ENCODE results near the gene BTBD9.
A peak's percentile ranks its signal among the peaks of the same experiment; 100 is the strongest.

Gene BTBD9

DNA sequence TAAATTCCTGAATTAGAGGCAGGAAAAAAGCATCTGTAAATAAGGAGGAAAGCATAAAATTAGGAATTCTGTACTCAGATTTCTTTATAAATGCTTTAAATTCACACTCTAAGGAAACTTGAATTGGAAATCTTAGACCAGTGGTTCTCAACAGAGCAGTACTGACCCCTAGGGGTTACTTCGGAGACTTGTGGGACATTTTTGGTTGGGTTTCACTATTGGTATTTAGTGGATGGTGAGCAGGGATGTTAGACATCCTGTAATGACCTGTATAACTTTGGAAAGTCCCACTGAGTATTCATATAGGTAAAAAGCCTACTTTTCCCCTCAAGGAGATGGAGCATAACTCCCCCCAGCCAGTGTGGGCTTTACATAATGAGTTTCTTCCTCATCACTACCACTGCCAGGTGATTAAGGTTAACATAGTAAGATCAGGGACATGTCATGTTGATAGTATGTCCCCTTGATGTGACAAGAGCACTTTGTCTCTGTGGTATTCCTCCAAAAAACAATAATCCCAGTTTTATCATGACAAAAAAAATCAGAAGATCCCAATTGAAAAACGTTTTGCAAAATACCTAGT is 32.2 kb upstream of the BTBD9 start:
- H3K9me3 Mint-ChIP-seq, result no peaks in the 10 kb centered on the region

DNA sequence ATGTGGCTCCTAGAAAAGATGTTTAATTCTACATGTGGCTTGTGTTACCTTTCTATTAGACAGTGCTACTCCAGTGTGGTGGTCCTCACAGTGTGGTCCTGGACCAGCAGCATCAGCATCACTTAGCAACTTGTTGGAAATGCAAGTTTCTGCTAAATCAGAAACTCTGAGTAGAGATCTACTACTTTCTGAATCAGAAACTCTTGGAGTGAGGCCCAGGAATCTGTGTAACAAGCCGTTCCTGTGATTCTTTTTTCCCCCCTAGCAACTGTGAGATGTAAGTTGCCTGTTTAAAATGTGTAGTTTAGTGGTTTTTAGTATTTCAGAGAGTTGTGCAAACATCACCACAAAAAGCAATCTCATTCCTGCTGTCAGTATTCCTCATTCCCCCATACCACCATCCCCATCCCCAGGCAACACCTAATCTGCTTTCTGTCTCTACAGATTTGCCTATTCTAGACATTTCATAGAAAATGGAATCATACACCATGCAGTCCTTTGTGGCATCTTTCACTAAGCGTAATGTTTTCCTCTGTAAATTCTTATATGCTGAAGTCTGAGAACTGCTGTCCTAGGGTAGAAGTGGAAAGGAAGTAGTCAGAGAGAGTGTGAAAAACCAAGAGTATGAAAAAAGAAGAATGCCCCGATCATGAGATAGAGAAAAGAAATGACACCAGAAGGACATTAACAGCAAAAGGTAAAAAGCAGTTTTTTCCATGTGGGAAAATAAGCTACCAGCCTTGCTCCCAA is 18.9 kb upstream of the BTBD9 start:
- H3K4me1 Mint-ChIP-seq (ENCODE audit: low read depth), result peaks cover 4% of the 10 kb centered on the region
- no peaks in the 10 kb centered on the region for H3K27me3 Mint-ChIP-seq
- intact Hi-C loops (cut with micrococcal nuclease), result no loop called here
- no peaks in the 10 kb centered on the region for H3K9me3 Mint-ChIP-seq
- no peak overlapping the region for H3K27ac Mint-ChIP-seq
- H3K36me3 Mint-ChIP-seq (ENCODE audit: low read depth), result no peaks in the 10 kb centered on the region
- H3K4me3 Mint-ChIP-seq, result no peak overlapping the region

More for the DNA sequence above, 32.2 kb upstream of the BTBD9 start:
- Mint-ChIP-seq H3K36me3 (ENCODE audit: low read depth) (peaks cover 12% of the 10 kb centered on the region), H3K27ac (no peak overlapping the region), H3K27me3 (peaks cover 2% of the 10 kb centered on the region), H3K4me3 (no peak overlapping the region), H3K4me1 (ENCODE audit: low read depth) (peaks cover 17% of the 10 kb centered on the region)
- intact Hi-C loops (cut with micrococcal nuclease), result no loop called here

DNA sequence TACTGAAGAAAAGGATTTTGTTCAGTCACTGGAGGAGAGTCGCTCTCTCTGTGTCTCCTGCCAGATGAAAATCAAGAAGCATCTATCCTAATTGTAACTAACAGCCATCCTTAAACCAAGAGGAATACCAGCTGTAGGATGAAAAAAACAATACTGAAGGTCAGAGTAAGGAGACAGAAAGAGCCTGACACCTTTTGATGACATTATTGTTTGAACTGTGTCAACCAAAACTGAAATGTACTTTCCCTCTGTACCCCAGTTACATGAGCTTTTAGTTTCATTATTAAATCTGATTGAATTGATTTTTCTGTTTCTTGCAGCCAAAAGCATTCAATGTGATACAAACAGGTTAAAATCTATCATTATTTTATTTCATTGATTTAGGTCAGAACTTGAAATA is 17.2 kb upstream of the BTBD9 start:
- Mint-ChIP-seq H3K27me3 (no peaks in the 10 kb centered on the region), H3K27ac (no peak overlapping the region), H3K36me3 (ENCODE audit: low read depth) (no peaks in the 10 kb centered on the region), H3K4me1 (ENCODE audit: low read depth) (peaks cover 4% of the 10 kb centered on the region), H3K4me3 (no peak overlapping the region), H3K9me3 (no peaks in the 10 kb centered on the region)
- intact Hi-C loops (cut with micrococcal nuclease), result no loop called here

GRCh38 chr6:38654263-38654662 is 14.5 kb upstream of the BTBD9 start:
- no peaks in the 10 kb centered on the region for H3K36me3 Mint-ChIP-seq (ENCODE audit: low read depth)
- intact Hi-C loops (cut with micrococcal nuclease), result no loop called here
- no peak overlapping the region for H3K27ac Mint-ChIP-seq
- H3K4me3 Mint-ChIP-seq, result no peak overlapping the region
- no peaks in the 10 kb centered on the region for H3K9me3 Mint-ChIP-seq
- H3K27me3 Mint-ChIP-seq, result no peaks in the 10 kb centered on the region
- H3K4me1 Mint-ChIP-seq (ENCODE audit: low read depth), result no peaks in the 10 kb centered on the region

GRCh38 chr6:38651121-38651784 is 11.5 kb upstream of the BTBD9 start:
- no peaks in the 10 kb centered on the region for H3K36me3 Mint-ChIP-seq (ENCODE audit: low read depth)
- H3K27me3 Mint-ChIP-seq, result no peaks in the 10 kb centered on the region
- intact Hi-C loops (cut with micrococcal nuclease), result no loop called here
- H3K4me3 Mint-ChIP-seq, result no peak overlapping the region
- no peaks in the 10 kb centered on the region for H3K4me1 Mint-ChIP-seq (ENCODE audit: low read depth)
- no peak overlapping the region for H3K27ac Mint-ChIP-seq
- H3K9me3 Mint-ChIP-seq, result no peaks in the 10 kb centered on the region

- Mint-ChIP-seq H3K4me1 (ENCODE audit: low read depth) (no peaks in the 10 kb centered on the region), H3K36me3 (ENCODE audit: low read depth) (no peaks in the 10 kb centered on the region), H3K27me3 (no peaks in the 10 kb centered on the region), H3K9me3 (no peaks in the 10 kb centered on the region), H3K4me3 (no peak overlapping the region), H3K27ac (no peak overlapping the region)
- intact Hi-C loops (cut with micrococcal nuclease), result no loop called here
Measured at GRCh38 chr6:38650207-38650752, 10.6 kb upstream of the BTBD9 start.

- intact Hi-C loops (cut with micrococcal nuclease), result loop anchor here (10.0 kb wide), 1 partner anchor 55 kb away; the partner anchor contains the start of gene GLO1
- Mint-ChIP-seq H3K4me1 (ENCODE audit: low read depth) (no peaks in the 10 kb centered on the region), H3K9me3 (no peaks in the 10 kb centered on the region), H3K27me3 (no peaks in the 10 kb centered on the region), H3K27ac (no peak overlapping the region), H3K36me3 (ENCODE audit: low read depth) (no peaks in the 10 kb centered on the region), H3K4me3 (no peak overlapping the region)
Measured at GRCh38 chr6:38649744-38650143, 10.0 kb upstream of the BTBD9 start.

- H3K4me3 Mint-ChIP-seq, result no peak overlapping the region
- intact Hi-C loops (cut with micrococcal nuclease), result loop anchor here (10.0 kb wide), 1 partner anchor 56 kb away; the partner anchor contains the start of gene GLO1
- no peaks in the 10 kb centered on the region for H3K9me3 Mint-ChIP-seq
- no peaks in the 10 kb centered on the region for H3K27me3 Mint-ChIP-seq
- no peak overlapping the region for H3K27ac Mint-ChIP-seq
- H3K36me3 Mint-ChIP-seq (ENCODE audit: low read depth), result no peaks in the 10 kb centered on the region
- H3K4me1 Mint-ChIP-seq (ENCODE audit: low read depth), result no peaks in the 10 kb centered on the region
Measured at GRCh38 chr6:38648629-38649028, 8.9 kb upstream of the BTBD9 start.

DNA sequence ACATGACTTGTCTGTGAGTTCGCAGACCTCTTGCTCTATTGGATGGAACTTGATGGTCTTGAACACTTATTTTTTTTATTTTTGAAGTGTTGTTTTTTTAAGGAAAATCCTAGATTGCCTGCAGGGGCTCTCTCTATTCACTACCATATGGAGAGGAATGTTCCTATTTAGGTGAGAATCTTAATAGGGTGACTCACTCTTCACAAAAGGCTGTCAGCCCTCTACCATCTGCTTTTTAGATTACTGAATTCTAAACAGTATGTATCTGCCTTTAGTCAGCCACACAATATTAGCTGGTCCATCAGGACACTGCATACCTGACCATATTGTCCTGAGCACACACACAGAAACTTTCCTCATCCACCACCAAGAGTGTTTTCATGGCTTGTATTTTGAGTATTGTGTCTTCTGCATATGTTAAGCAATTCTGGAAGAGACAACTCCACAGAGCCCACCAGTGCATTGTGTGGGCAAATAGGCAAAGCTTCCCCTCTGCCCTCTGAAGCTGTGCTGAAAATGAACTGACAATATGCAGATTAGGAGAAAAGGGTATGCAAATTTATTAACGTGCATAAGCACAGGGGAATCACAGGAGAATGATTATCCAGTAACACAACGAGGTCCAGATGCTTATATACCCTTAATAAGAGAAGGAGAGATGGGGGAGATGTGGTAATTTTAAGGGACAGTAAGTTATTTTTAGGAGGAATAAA is 6.6 kb upstream of the BTBD9 start:
- Mint-ChIP-seq H3K9me3 (no peaks in the 10 kb centered on the region), H3K27me3 (no peaks in the 10 kb centered on the region), H3K4me1 (ENCODE audit: low read depth) (no peaks in the 10 kb centered on the region), H3K4me3 (no peak overlapping the region), H3K36me3 (ENCODE audit: low read depth) (no peaks in the 10 kb centered on the region), H3K27ac (no peak overlapping the region)
- intact Hi-C loops (cut with micrococcal nuclease), result loop anchor here (10.0 kb wide), 1 partner anchor 58 kb away; the partner anchor contains the start of gene GLO1

GRCh38 chr6:38644951-38645350 is 5.2 kb upstream of the BTBD9 start:
- no peaks in the 10 kb centered on the region for H3K27me3 Mint-ChIP-seq
- H3K36me3 Mint-ChIP-seq (ENCODE audit: low read depth), result peaks cover 3% of the 10 kb centered on the region
- no peak overlapping the region for H3K27ac Mint-ChIP-seq
- intact Hi-C loops (cut with micrococcal nuclease), result loop anchor here (10.0 kb wide), 1 partner anchor 60 kb away; the partner anchor contains the start of gene GLO1
- H3K4me3 Mint-ChIP-seq, result no peak overlapping the region
- H3K4me1 Mint-ChIP-seq (ENCODE audit: low read depth), result peaks cover 11% of the 10 kb centered on the region
- H3K9me3 Mint-ChIP-seq, result no peaks in the 10 kb centered on the region

GRCh38 chr6:38640216-38640909 is 634 bp upstream of the BTBD9 start:
- intact Hi-C loops (cut with micrococcal nuclease), result loop anchor here (10.0 kb wide), 1 partner anchor 64 kb away; the partner anchor contains the start of gene GLO1
- no peaks in the 10 kb centered on the region for H3K9me3 Mint-ChIP-seq
- H3K4me3 Mint-ChIP-seq, result peak overlapping the region; percentile 90
- peak overlapping the region; percentile 90 for H3K27ac Mint-ChIP-seq
- H3K36me3 Mint-ChIP-seq (ENCODE audit: low read depth), result peaks cover 12% of the 10 kb centered on the region
- H3K27me3 Mint-ChIP-seq, result no peaks in the 10 kb centered on the region
- H3K4me1 Mint-ChIP-seq (ENCODE audit: low read depth), result peaks cover 34% of the 10 kb centered on the region

GRCh38 chr6:38638941-38639497 is 710 bp downstream of the BTBD9 start:
- Mint-ChIP-seq H3K27me3 (no peaks in the 10 kb centered on the region), H3K27ac (peak overlapping the region; percentile 90), H3K9me3 (no peaks in the 10 kb centered on the region), H3K4me1 (ENCODE audit: low read depth) (peaks cover 45% of the 10 kb centered on the region), H3K36me3 (ENCODE audit: low read depth) (peaks cover 12% of the 10 kb centered on the region), H3K4me3 (peak overlapping the region; percentile 90)
- intact Hi-C loops (cut with micrococcal nuclease), result no loop called here

DNA sequence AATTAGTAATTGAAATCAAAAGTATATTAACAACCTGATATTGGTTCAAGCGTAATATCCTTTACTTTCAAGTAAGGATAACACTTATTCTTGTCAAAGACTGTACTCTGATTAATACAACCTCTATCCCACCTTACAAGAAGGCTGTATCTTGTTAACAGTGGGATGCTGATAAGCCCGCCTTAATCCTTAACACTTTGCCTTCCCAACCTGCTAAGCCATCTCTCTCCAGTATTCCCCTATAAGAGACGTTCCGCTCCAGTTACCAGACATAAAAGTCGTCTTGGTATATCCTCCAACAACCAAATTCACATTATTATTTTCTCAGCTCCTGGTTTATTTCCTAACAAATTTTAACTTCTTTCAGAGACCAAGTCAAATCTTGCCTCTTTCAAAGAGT is 2.0 kb downstream of the BTBD9 start:
- Mint-ChIP-seq H3K4me3 (no peak overlapping the region), H3K4me1 (ENCODE audit: low read depth) (peaks cover 49% of the 10 kb centered on the region), H3K36me3 (ENCODE audit: low read depth) (peaks cover 12% of the 10 kb centered on the region), H3K27me3 (no peaks in the 10 kb centered on the region), H3K27ac (no peak overlapping the region), H3K9me3 (no peaks in the 10 kb centered on the region)
- intact Hi-C loops (cut with micrococcal nuclease), result no loop called here

Data from dendritic cell treated with granulocyte-macrophage colony-stimulating factor and Interleukin-4, amounts not matched to agents 40 ng/mL and 50 ng/mL, for 4 days (primary cell).